DND-41 (cell line): Measurements from ENCODE around the gene NUCB1.
"Not testable (repeated sequence)": the region's sequence is repeated elsewhere in the genome, so short reads cannot be mapped to it uniquely, and the experiment has no call there.

Experiments used
- ATAC-seq: fragments of 200-7000 bp; cut with Tn5 transposase; 3 replicates; pipeline ENCODE4 v1.9.1; 2021; ENCODE audit warnings: low read depth; ENCODE audit not compliant: insufficient read depth
- DNase-seq: peaks from one replicate; pipeline ENCODE4 v3.0.0-alpha.2; 2020
- H2AFZ ChIP-seq: 2 replicates; pipeline ENCODE4 v1.6.0; 2012; ENCODE audit warnings: low read depth, low read length
- H3K27ac ChIP-seq: 2 replicates; pipeline ENCODE4 v1.5.1; 2012; ENCODE audit warnings: low read length, inconsistent platforms
- H3K27me3 ChIP-seq: fragments of 200-600 bp; sonication (generic); 2 replicates; pipeline ENCODE4 v1.6.0; 2012; ENCODE audit warnings: low read length, mild to moderate bottlenecking, inconsistent platforms; ENCODE audit not compliant: insufficient read depth, poor library complexity
- H3K36me3 ChIP-seq: 2 replicates; pipeline ENCODE4 v1.5.1; 2012; ENCODE audit warnings: low read length, inconsistent platforms; ENCODE audit not compliant: insufficient read depth
- H3K4me1 ChIP-seq: 2 replicates; pipeline ENCODE4 v1.5.1; 2012; ENCODE audit warnings: mild to moderate bottlenecking, low read length; ENCODE audit not compliant: insufficient read depth
- H3K4me2 ChIP-seq: 2 replicates; pipeline ENCODE4 v1.6.0; 2012; ENCODE audit warnings: mild to moderate bottlenecking, moderate library complexity, low read length, inconsistent platforms; ENCODE audit not compliant: insufficient read depth
- H3K4me3 ChIP-seq, 2 experiments: fragments of 200-600 bp in 1 of 2; shearing (Covaris generic) in 1 of 2; 2 replicates each; pipeline ENCODE4 v1.5.1; 2012 to 2016; ENCODE audit warnings: inconsistent platforms in 2 of 2, low read length in 2 of 2, mild to moderate bottlenecking in 2 of 2, low read depth in 1 of 2, moderate library complexity in 1 of 2
- H3K79me2 ChIP-seq: 2 replicates; pipeline ENCODE4 v1.6.0; 2012; ENCODE audit warnings: low read length, inconsistent platforms; ENCODE audit not compliant: insufficient read depth
- H3K9ac ChIP-seq: 2 replicates; pipeline ENCODE4 v1.6.0; 2012; ENCODE audit warnings: low read depth, mild to moderate bottlenecking, inconsistent platforms, low read length, moderate library complexity
- H3K9me3 ChIP-seq: 2 replicates; pipeline ENCODE4 v1.5.1; 2012; ENCODE audit warnings: low read length, moderate library complexity, mild to moderate bottlenecking, inconsistent platforms; ENCODE audit not compliant: insufficient read depth, severe bottlenecking
- H4K20me1 ChIP-seq: 2 replicates; pipeline ENCODE4 v1.6.0; 2012; ENCODE audit warnings: low read length; ENCODE audit not compliant: insufficient read depth
- EZH2 ChIP-seq: IDR thresholded peaks from 3 replicates; pipeline ENCODE4 v1.6.1; 2012; ENCODE audit warnings: borderline replicate concordance, low read depth, mild to moderate bottlenecking, moderate library complexity, low read length, inconsistent platforms; ENCODE audit not compliant: severe bottlenecking
- TF ChIP-seq, protein P1 (sequence below): IDR thresholded peaks from 2 replicates; pipeline ENCODE4 v1.5.1; 2012; ENCODE audit warnings: borderline replicate concordance, low read length, moderate library complexity, mild to moderate bottlenecking; ENCODE audit not compliant: poor library complexity, severe bottlenecking; ENCODE audit errors: extremely low read depth

The NUCB1 gene

DNA sequence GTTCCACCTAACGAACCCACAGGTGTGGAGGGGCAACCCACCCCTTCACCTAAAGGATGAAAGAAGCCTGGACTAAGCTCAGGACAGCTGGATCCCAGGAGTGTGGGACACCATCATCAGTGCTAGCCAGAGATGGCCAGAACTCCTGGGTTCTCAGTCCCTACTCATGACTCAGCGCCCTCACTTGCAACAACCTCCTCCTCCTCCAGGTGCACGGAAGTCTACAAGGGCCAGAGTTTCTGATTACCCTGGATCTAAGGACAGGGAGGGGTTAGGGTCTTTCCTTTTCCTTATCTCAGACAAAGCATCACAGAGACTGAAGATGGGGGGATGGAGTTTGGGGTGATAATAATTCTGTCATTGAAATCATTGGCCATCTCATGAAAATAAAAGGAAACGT is 9.6 kb upstream of the NUCB1 start:
- ATAC-seq: no peak
- Histone ChIP-seq H3K4me3 (no peak overlapping the region), H3K9ac (no peak overlapping the region), H3K79me2 (no peaks in the 10 kb centered on the region), H2AFZ (no peak overlapping the region), H3K27me3 (no peaks in the 10 kb centered on the region), H4K20me1 (no peaks in the 10 kb centered on the region), H3K27ac (no peak overlapping the region), H3K9me3 (no peaks in the 10 kb centered on the region), H3K4me1 (no peaks in the 10 kb centered on the region), H3K36me3 (no peaks in the 10 kb centered on the region), H3K4me2 (no peak overlapping the region)
- no peak for TF ChIP-seq EZH2
- TF ChIP-seq, protein P1, sequence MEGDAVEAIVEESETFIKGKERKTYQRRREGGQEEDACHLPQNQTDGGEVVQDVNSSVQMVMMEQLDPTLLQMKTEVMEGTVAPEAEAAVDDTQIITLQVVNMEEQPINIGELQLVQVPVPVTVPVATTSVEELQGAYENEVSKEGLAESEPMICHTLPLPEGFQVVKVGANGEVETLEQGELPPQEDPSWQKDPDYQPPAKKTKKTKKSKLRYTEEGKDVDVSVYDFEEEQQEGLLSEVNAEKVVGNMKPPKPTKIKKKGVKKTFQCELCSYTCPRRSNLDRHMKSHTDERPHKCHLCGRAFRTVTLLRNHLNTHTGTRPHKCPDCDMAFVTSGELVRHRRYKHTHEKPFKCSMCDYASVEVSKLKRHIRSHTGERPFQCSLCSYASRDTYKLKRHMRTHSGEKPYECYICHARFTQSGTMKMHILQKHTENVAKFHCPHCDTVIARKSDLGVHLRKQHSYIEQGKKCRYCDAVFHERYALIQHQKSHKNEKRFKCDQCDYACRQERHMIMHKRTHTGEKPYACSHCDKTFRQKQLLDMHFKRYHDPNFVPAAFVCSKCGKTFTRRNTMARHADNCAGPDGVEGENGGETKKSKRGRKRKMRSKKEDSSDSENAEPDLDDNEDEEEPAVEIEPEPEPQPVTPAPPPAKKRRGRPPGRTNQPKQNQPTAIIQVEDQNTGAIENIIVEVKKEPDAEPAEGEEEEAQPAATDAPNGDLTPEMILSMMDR: no peak
- no peak for DNase-seq

DNA sequence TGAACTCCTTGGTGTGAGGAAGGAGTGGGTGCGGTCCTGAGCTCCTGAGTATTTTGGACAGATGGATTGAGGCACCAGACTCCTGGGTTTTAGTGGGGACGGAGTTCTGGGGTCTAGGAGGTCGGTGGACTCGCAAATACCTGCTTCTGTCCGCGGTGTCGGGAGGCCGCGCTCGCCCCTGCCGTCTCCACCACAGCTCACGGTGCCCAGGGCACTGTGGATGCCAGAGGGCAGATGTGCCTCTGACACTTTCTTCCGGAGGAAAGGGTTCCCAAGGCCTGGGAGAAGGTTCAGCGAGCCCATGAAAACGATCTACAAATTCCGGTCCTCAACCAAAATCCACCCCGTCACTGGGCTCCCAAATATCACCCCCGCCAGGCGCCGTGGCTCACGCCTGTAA is 4.9 kb upstream of the NUCB1 start:
- no peaks in the 10 kb centered on the region for H3K9me3 ChIP-seq
- H2AFZ ChIP-seq: no peak overlapping the region
- H3K4me1 ChIP-seq: peaks cover 9% of the 10 kb centered on the region
- no peaks in the 10 kb centered on the region for H4K20me1 ChIP-seq
- peaks cover under 1% of the 10 kb centered on the region for H3K79me2 ChIP-seq
- no peak overlapping the region for H3K27ac ChIP-seq
- ATAC-seq (no peak), DNase-seq (no peak)
- H3K9ac ChIP-seq: no peak overlapping the region
- no peaks in the 10 kb centered on the region for H3K27me3 ChIP-seq
- TF ChIP-seq, protein P1: no peak
- TF ChIP-seq EZH2: no peak
- H3K4me3 ChIP-seq: no peak overlapping the region
- H3K4me2 ChIP-seq: no peak overlapping the region
- no peaks in the 10 kb centered on the region for H3K36me3 ChIP-seq

DNA sequence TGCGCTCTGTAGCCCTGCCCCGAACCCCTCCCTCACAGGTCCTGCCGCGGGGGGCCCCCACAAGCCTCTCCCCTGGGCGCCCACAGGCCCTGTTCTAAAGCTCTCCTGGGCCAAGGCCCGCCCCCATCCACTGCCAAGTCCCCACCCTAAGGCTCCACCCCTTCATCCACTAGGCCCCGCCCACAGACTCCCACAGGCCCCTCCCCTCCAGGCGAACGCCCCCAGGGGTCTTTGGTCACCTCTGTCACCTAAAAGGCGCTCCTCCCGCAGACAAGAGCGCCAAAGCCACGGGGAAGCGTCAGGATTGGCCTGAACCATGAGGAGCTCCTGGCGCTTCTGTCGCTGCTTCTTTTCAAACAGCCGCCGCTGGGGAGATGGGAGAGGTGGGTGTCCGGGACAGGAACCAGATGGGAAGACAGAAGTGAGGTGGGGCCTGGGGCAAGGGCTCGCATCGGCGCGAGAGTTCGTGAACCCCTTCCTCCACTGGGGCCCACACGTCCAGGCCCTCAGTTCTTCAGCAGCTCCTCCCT is 3.9 kb upstream of the NUCB1 start:
- peaks cover 4% of the 10 kb centered on the region; the same call in 1 of the 2 replicates for H3K36me3 ChIP-seq
- H3K27me3 ChIP-seq: no peaks in the 10 kb centered on the region
- no peak for TF ChIP-seq EZH2
- TF ChIP-seq, protein P1: no peak
- no peak overlapping the region for H3K27ac ChIP-seq
- no peak overlapping the region for H3K9ac ChIP-seq
- H3K79me2 ChIP-seq: peaks cover 11% of the 10 kb centered on the region
- ATAC-seq (no peak), DNase-seq (peak; percentile 43)
- H2AFZ ChIP-seq: no peak overlapping the region
- no peaks in the 10 kb centered on the region for H3K9me3 ChIP-seq
- H3K4me1 ChIP-seq: peaks cover 16% of the 10 kb centered on the region
- H3K4me2 ChIP-seq: no peak overlapping the region
- H4K20me1 ChIP-seq: no peaks in the 10 kb centered on the region
- no peak overlapping the region for H3K4me3 ChIP-seq

DNA sequence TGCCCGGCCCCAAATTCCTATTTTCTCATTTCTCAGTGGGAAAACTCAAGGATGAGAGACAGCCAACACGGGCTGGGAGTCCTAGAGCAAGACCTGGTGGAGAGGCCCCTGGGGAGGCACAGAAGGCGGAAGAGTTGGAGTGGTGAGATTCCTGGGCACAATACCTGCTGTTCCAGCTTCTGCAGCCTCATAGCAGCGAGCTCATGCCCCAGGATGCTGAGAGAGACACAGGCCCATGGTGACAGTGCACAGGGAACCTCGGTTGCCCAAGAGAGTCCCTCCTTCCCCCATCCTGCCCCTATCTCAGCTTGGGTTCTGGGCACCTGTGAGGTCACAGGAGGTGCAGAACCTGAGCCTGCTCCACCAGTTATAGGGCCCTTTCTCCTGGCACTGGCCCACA is 2.9 kb upstream of the NUCB1 start:
- ATAC-seq (no peak), DNase-seq (no peak)
- Histone ChIP-seq H2AFZ (no peak overlapping the region), H4K20me1 (no peaks in the 10 kb centered on the region), H3K27me3 (no peaks in the 10 kb centered on the region), H3K9ac (no peak overlapping the region), H3K9me3 (no peaks in the 10 kb centered on the region), H3K4me3 (no peak overlapping the region), H3K4me2 (no peak overlapping the region), H3K36me3 (peaks cover 11% of the 10 kb centered on the region), H3K27ac (no peak overlapping the region), H3K79me2 (peaks cover 19% of the 10 kb centered on the region), H3K4me1 (peaks cover 24% of the 10 kb centered on the region)
- TF ChIP-seq, protein P1: no peak
- TF ChIP-seq EZH2: no peak

DNA sequence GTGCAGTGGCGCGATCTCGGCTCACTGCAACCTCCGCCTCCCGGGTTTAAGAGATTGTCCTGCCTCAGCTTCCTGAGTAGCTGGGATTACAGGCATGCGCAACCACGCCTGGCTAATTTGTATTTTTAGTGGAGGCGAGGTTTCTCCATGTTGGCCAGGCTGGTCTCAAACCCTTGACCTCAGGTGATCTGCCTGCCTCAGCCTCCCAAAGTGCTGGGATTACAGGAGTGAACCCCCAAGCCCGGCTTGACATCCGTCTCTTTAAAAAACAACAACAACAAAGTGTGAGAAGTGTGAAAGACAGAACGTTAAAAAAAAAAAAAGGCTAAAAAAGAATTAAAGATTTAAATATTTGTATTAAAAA is 744 bp upstream of the NUCB1 start:
- peak overlapping the region; percentile 68 for H3K4me2 ChIP-seq
- ATAC-seq, H4K20me1 ChIP-seq, DNase-seq, H3K27me3 ChIP-seq, H3K9me3 ChIP-seq: not testable (repeated sequence)
- H3K36me3 ChIP-seq: peaks cover 21% of the 10 kb centered on the region
- H3K4me3 ChIP-seq: peak overlapping the region in 1 of 2 experiments; percentile 85; a peak in 2 of 4 replicates
- peaks cover 36% of the 10 kb centered on the region for H3K79me2 ChIP-seq
- H3K27ac ChIP-seq: peak overlapping the region; percentile 87
- H2AFZ ChIP-seq: peak overlapping the region; percentile 79
- peaks cover 30% of the 10 kb centered on the region for H3K4me1 ChIP-seq
- H3K9ac ChIP-seq: peak overlapping the region; percentile 47
